Right atrium auricular region (tissue), 2 donors: Measurements from ENCODE around the gene TGFBR2. TPM values are rescaled to one million over a fixed set of nuclear protein-coding genes. Genes with fewer than 3 reads are reported as not detected.

Source experiments
- DNase-seq: peaks from one replicate; pipeline ENCODE4 v3.0.0-alpha.2; 2019; ENCODE audit warnings: low spot score
- H3K27ac ChIP-seq, 2 donors: fragments of 200-600 bp; sonication (generic); 1 replicate in 1 of 2; 2 replicates in 1 of 2; pipeline ENCODE4 v1.5.1; 2016 to 2019
- H3K27me3 ChIP-seq, 2 donors: fragments of 200-600 bp; sonication (generic); one replicate each; pipeline versions ENCODE4 v1.5.1 to v1.6.0; 2017 to 2019
- H3K36me3 ChIP-seq: fragments of 200-600 bp; sonication (generic); one replicate; pipeline ENCODE4 v1.5.1; 2016
- H3K4me1 ChIP-seq, 2 donors: fragments of 200-600 bp; sonication (generic); one replicate each; pipeline versions ENCODE4 v1.5.1 to v1.6.0; 2017 to 2019
- H3K4me3 ChIP-seq, 2 donors: fragments of 200-600 bp; sonication (generic); 1 replicate in 1 of 2; 2 replicates in 1 of 2; pipeline ENCODE4 v1.5.1; 2017 to 2019; ENCODE audit warnings: mild to moderate bottlenecking in 1 of 2, moderate library complexity in 1 of 2
- H3K9me3 ChIP-seq, 2 donors: fragments of 200-600 bp; sonication (generic); one replicate each; pipeline ENCODE4 v1.5.1; 2019
- CTCF ChIP-seq, 2 donors: fragments of 200-600 bp; sonication (generic); IDR thresholded peaks; one replicate each; pipeline ENCODE4 v1.5.1; 2019; ENCODE audit warnings: antibody characterized with exemption in 2 of 2
- total RNA-seq, 2 donors: library from RNA; depleted of rRNA; stranded (reverse); fragments of >200 nt; gene quantifications; one replicate each; pipeline ENCODE4 v1.1.0, GENCODE V29; 2016

Gene TGFBR2
- total RNA-seq, result 100 to 1,000 TPM; 205 to 210 TPM

- H3K4me3 ChIP-seq, result peak within 1 kb of the TSS; percentile 87 to 96
- DNase-seq, result peak; percentile 98
- H3K27me3 ChIP-seq, result no peaks in the 10 kb centered on the region
- peak within 1 kb of the TSS; percentile 99 for H3K27ac ChIP-seq
- H3K36me3 ChIP-seq, result no peaks in the 10 kb centered on the region
- H3K4me1 ChIP-seq, result peaks cover 0 to 42% of the 10 kb centered on the region in 2 donors
- H3K9me3 ChIP-seq, result no peaks in the 10 kb centered on the region
- TF ChIP-seq CTCF (IDR thresholded peaks at IDR 0.05), result peak; percentile 25 to 39
Observed at GRCh38 chr3:30606301-30607031, at the start of gene TGFBR2. Gene TGFBR2, plus strand, starts transcription at chr3:30606601. Its CDS starts 283 bp downstream, at chr3:30606884.

GRCh38 chr3:30557746-30558303, 48.6 kb upstream of the TGFBR2 start:
- H3K36me3 ChIP-seq, result no peaks in the 10 kb centered on the region
- H3K27me3 ChIP-seq, result no peaks in the 10 kb centered on the region
- H3K4me1 ChIP-seq, result no peaks in the 10 kb centered on the region
- H3K4me3 ChIP-seq, result no peak overlapping the region
- no peak overlapping the region for H3K27ac ChIP-seq
- no peak for DNase-seq
- H3K9me3 ChIP-seq, result no peaks in the 10 kb centered on the region
- no peak for TF ChIP-seq CTCF (IDR thresholded peaks at IDR 0.05)

GRCh38 chr3:30563956-30564355, 42.4 kb upstream of the TGFBR2 start:
- Histone ChIP-seq H3K36me3 (no peaks in the 10 kb centered on the region), H3K4me1 (no peaks in the 10 kb centered on the region), H3K9me3 (no peaks in the 10 kb centered on the region), H3K27ac (no peak overlapping the region), H3K4me3 (no peak overlapping the region), H3K27me3 (no peaks in the 10 kb centered on the region)
- TF ChIP-seq CTCF (IDR thresholded peaks at IDR 0.05), result no peak
- no peak for DNase-seq

GRCh38 chr3:30567139-30567753, 39.2 kb upstream of the TGFBR2 start:
- no peak for DNase-seq
- H3K9me3 ChIP-seq, result no peaks in the 10 kb centered on the region
- no peak for TF ChIP-seq CTCF (IDR thresholded peaks at IDR 0.05)
- no peaks in the 10 kb centered on the region for H3K36me3 ChIP-seq
- H3K27ac ChIP-seq, result no peak overlapping the region
- H3K4me3 ChIP-seq, result no peak overlapping the region
- H3K4me1 ChIP-seq, result no peaks in the 10 kb centered on the region
- H3K27me3 ChIP-seq, result no peaks in the 10 kb centered on the region

- no peaks in the 10 kb centered on the region for H3K9me3 ChIP-seq
- no peak for TF ChIP-seq CTCF (IDR thresholded peaks at IDR 0.05)
- H3K4me3 ChIP-seq, result no peak overlapping the region
- peak overlapping the region in 1 of 2 donors; percentile 67 for H3K27ac ChIP-seq
- no peak for DNase-seq
- no peaks in the 10 kb centered on the region for H3K36me3 ChIP-seq
- H3K4me1 ChIP-seq, result peaks cover 0 to 5% of the 10 kb centered on the region in 2 donors
- H3K27me3 ChIP-seq, result no peaks in the 10 kb centered on the region
Observed at GRCh38 chr3:30576946-30577345, 29.5 kb upstream of the TGFBR2 start.
